ENCODE measurements around the gene NACC2.

The NACC2 gene

GRCh38 chr9:136081826-136082495 lies 13.1 kb downstream of the NACC2 start:
- TF ChIP-seq CTCF (conservative IDR thresholded peaks at IDR 0.05; ENCODE audit: low read length): no peak
- no peak for DNase-seq (ENCODE audit: low read depth)
- no peak overlapping the region for H3K4me3 ChIP-seq (ENCODE audit: low read length)

- DNase-seq (ENCODE audit: low read depth): no peak
- TF ChIP-seq CTCF (conservative IDR thresholded peaks at IDR 0.05; ENCODE audit: low read length): no peak
- H3K4me3 ChIP-seq (ENCODE audit: low read length): no peak overlapping the region
Measured at GRCh38 chr9:136081113-136081825, 13.8 kb downstream of the NACC2 start.

- DNase-seq (ENCODE audit: low read depth): no peak
- no peak for TF ChIP-seq CTCF (conservative IDR thresholded peaks at IDR 0.05; ENCODE audit: low read length)
- H3K4me3 ChIP-seq (ENCODE audit: low read length): no peak overlapping the region
Measured at GRCh38 chr9:136080716-136081112, 14.4 kb downstream of the NACC2 start.

- DNase-seq (ENCODE audit: low read depth): no peak
- no peak overlapping the region for H3K4me3 ChIP-seq (ENCODE audit: low read length)
- no peak for TF ChIP-seq CTCF (conservative IDR thresholded peaks at IDR 0.05; ENCODE audit: low read length)
Measured at GRCh38 chr9:136079916-136080246, 15.2 kb downstream of the NACC2 start.

GRCh38 chr9:136079211-136079915 lies 15.7 kb downstream of the NACC2 start:
- no peak for TF ChIP-seq CTCF (conservative IDR thresholded peaks at IDR 0.05; ENCODE audit: low read length)
- H3K4me3 ChIP-seq (ENCODE audit: low read length): no peak overlapping the region
- DNase-seq (ENCODE audit: low read depth): no peak

- no peak for TF ChIP-seq CTCF (conservative IDR thresholded peaks at IDR 0.05; ENCODE audit: low read length)
- DNase-seq (ENCODE audit: low read depth): no peak
- no peak overlapping the region for H3K4me3 ChIP-seq (ENCODE audit: low read length)
Measured at GRCh38 chr9:136078498-136079011, 16.5 kb downstream of the NACC2 start.

Measured in AG10803 (cell line).